GM12878 (cell line): Measurements from ENCODE around the gene AIG1. TPM values are rescaled to one million over a fixed set of nuclear protein-coding genes. Genes with fewer than 3 reads are reported as not detected.

ENCODE experiments used
- ATAC-seq: fragments of 200-7000 bp; cut with Tn5 transposase; 3 replicates; pipeline ENCODE4 v1.9.1; 2020; ENCODE audit warnings: mild to moderate bottlenecking, moderate library complexity
- BruUV-seq: library from RNA; stranded (reverse); fragments of 400-500 nt; replicated peaks from 2 replicates; lab custom pipeline; 2021; lab: Mats Ljungman, UMichigan
- CTCF ChIA-PET: fragments of 300-600 bp; sonication (Branson Sonifier 250); formaldehyde crosslinking; extraction: SDS; loops from one replicate; lab custom pipeline; 2021; ENCODE audit warnings: inconsistent platforms; lab: Yijun Ruan, JAX
- POLR2A ChIA-PET: fragments of 350-600 bp; formaldehyde crosslinking; extraction: SDS; loops from one replicate; lab custom pipeline; 2021; ENCODE audit warnings: inconsistent platforms; lab: Charles Lee
- RAD21 ChIA-PET: fragments of 300-600 bp; sonication (Branson Sonifier 250); formaldehyde crosslinking; loops from one replicate; lab custom pipeline; 2023; ENCODE audit warnings: antibody characterized with exemption; ENCODE audit not compliant: unreplicated experiment; lab: Charles Lee
- SMC1A ChIA-PET: fragments of 300-600 bp; sonication (Branson Sonifier 250); formaldehyde crosslinking; loops from one replicate; lab custom pipeline; 2023; ENCODE audit not compliant: unreplicated experiment, uncharacterized antibody; lab: Charles Lee
- DNase-seq: peaks from one replicate; pipeline ENCODE4 v3.0.0-alpha.2; 2011; ENCODE audit warnings: low read depth, low spot score
- FAIRE-seq: peaks from 3 replicates; lab custom pipeline; 2011; peaks lifted over from hg19 to GRCh38; lab: Jason Lieb, UNC
- H2AFZ ChIP-seq: 2 replicates; pipeline ENCODE4 v1.6.0; 2011; ENCODE audit warnings: low read depth, low read length, control low read depth; ENCODE audit not compliant: control insufficient read depth
- H3K27ac ChIP-seq: 2 replicates; pipeline ENCODE4 v1.5.1; 2011; ENCODE audit warnings: control low read depth; ENCODE audit not compliant: control insufficient read depth, insufficient read depth
- H3K27me3 ChIP-seq, 2 experiments: replicated peaks in 1 of 2; 2 replicates each; pipeline versions ENCODE4 v1.6.0 to v1.6.1; 2011; ENCODE audit warnings: low read length in 1 of 2; ENCODE audit not compliant: control insufficient read depth in 2 of 2, insufficient read depth in 2 of 2
- H3K36me3 ChIP-seq, 2 experiments: 2 replicates each; pipeline ENCODE4 v1.5.1; 2011; ENCODE audit warnings: low read length in 1 of 2; ENCODE audit not compliant: control insufficient read depth in 2 of 2, insufficient read depth in 2 of 2
- H3K4me1 ChIP-seq: 2 replicates; pipeline ENCODE4 v1.6.1; 2011; ENCODE audit warnings: mild to moderate bottlenecking, low read length, moderate library complexity, mixed read lengths; ENCODE audit not compliant: control insufficient read depth, insufficient read depth
- H3K4me2 ChIP-seq: 2 replicates; pipeline ENCODE4 v1.6.0; 2011; ENCODE audit warnings: control low read depth; ENCODE audit not compliant: control insufficient read depth, insufficient read depth
- H3K4me3 ChIP-seq: fragments of 200-600 bp; sonication (generic); 2 replicates; pipeline ENCODE4 v1.5.1; 2016
- H3K79me2 ChIP-seq: 2 replicates; pipeline ENCODE4 v1.6.0; 2011; ENCODE audit warnings: low read length; ENCODE audit not compliant: control insufficient read depth, insufficient read depth
- H3K9ac ChIP-seq: 2 replicates; pipeline ENCODE4 v1.8.0; 2011; ENCODE audit warnings: low read length, control low read depth, mixed read lengths; ENCODE audit not compliant: control insufficient read depth, insufficient read depth
- H3K9me3 ChIP-seq: replicated peaks from 3 replicates; pipeline ENCODE4 v1.5.1; 2011; ENCODE audit warnings: mild to moderate bottlenecking, low read length; ENCODE audit not compliant: control insufficient read depth, insufficient read depth
- H4K20me1 ChIP-seq: 2 replicates; pipeline ENCODE4 v1.6.0; 2011; ENCODE audit not compliant: control insufficient read depth, insufficient read depth
- BHLHE40 ChIP-seq, 2 experiments: fragments of 450-650 bp in 1 of 2; IDR thresholded peaks; 2 replicates each; pipeline ENCODE4 v1.6.1; 2011 to 2017; ENCODE audit warnings: low read depth in 2 of 2, borderline replicate concordance in 1 of 2, improper control_type of control experiment in 1 of 2, low read length in 1 of 2, mild to moderate bottlenecking in 1 of 2
- CEBPB ChIP-seq, 2 experiments: fragments of 150-350 bp in 1 of 2; IDR thresholded peaks; 2 replicates each; pipeline ENCODE4 v1.6.1; 2012 to 2014; ENCODE audit warnings: low read depth in 2 of 2, low read length in 2 of 2, borderline replicate concordance in 1 of 2, inconsistent platforms in 1 of 2
- ETV6 ChIP-seq, 2 experiments: fragments of 450-650 bp in 1 of 2; IDR thresholded peaks in 1 of 2; conservative IDR thresholded peaks in 1 of 2; 2 replicates each; pipeline ENCODE4 v1.6.1; 2014; ENCODE audit warnings: antibody characterized with exemption in 1 of 2, borderline replicate concordance in 1 of 2, low read depth in 1 of 2, mild to moderate bottlenecking in 1 of 2, moderate library complexity in 1 of 2
- MTA2 ChIP-seq: fragments of 450-650 bp; IDR thresholded peaks from 2 replicates; pipeline ENCODE4 v1.6.1; 2016; ENCODE audit warnings: low read depth, mild to moderate bottlenecking, moderate library complexity
- RAD51 ChIP-seq: fragments of 450-650 bp; IDR thresholded peaks from 2 replicates; pipeline ENCODE4 v1.6.1; 2016; ENCODE audit warnings: moderate library complexity, mild to moderate bottlenecking, inconsistent platforms
- ZBTB40 ChIP-seq: fragments of 450-650 bp; IDR thresholded peaks from 2 replicates; pipeline ENCODE4 v1.6.1; 2016; ENCODE audit warnings: mild to moderate bottlenecking, moderate library complexity, borderline replicate concordance
- WGBS: methylation state at CpG from one replicate; pipeline ENCODE4 v1.1.6; 2016; ENCODE audit warnings: low lambda C conversion rate; ENCODE audit not compliant: insufficient replicate concordance, insufficient coverage; ENCODE audit errors: missing lambda C conversion rate; 5-methylcytosine and 5-hydroxymethylcytosine counted together
- in situ Hi-C: fragments of 300-500 bp; cut with MboI; formaldehyde crosslinking; loops from 9 replicates; pipeline ENCODE4 v1.14.3; 2018; ENCODE audit warnings: mixed read lengths
- intact Hi-C: fragments of 100-400 bp; cut with micrococcal nuclease; formaldehyde crosslinking; loops from one replicate; pipeline ENCODE4 v1.14.2; 2022; ENCODE audit not compliant: unreplicated experiment
- polyA plus RNA-seq, 11 experiments: library from polyadenylated mRNA; depleted of rRNA in 4 of 11; unstranded in 6 of 11; stranded (reverse) in 5 of 11; fragments of >200 nt; fragmentation: Nextera tagmentation in 4 of 11; fragmentation: Illumina TruSeq in 1 of 11; extraction: Ambion mirVana in 4 of 11; extraction: Trizol in 1 of 11; gene quantifications; 1 replicate in 1 of 11; 2 replicates in 10 of 11; pipeline versions ENCODE4 v1.2.1 to v1.2.3, GENCODE V29; 2011 to 2016; ENCODE audit warnings: inconsistent platforms in 2 of 11, missing spikeins in 2 of 11, low read depth in 1 of 11
- total RNA-seq, 4 experiments: library from RNA; depleted of rRNA in 3 of 4; stranded (reverse); fragments of >200 nt in 3 of 4; fragmentation: Illumina TruSeq in 1 of 4; extraction: Trizol in 1 of 4; gene quantifications; 2 replicates each; pipeline versions ENCODE4 v1.2.1 to v1.2.3, GENCODE V29; 2013 to 2021
- TF ChIP-seq, protein P1 (sequence below): fragments of 450-650 bp; IDR thresholded peaks from 2 replicates; pipeline ENCODE4 v1.6.1; 2017; ENCODE audit warnings: mild to moderate bottlenecking, moderate library complexity

The AIG1 gene
- total and polyA plus RNA-seq, 10 of the 15 experiments (the other 5 are each of a cell fraction or from before 2014, with no cell fraction given) = 27.0 to 74.5 (median 36.4) TPM

- TF ChIP-seq ZBTB40 (no peak), CEBPB (IDR thresholded peaks at IDR 0.05; ENCODE audit: borderline replicate concordance in 1 of 2, low read depth in 2 of 2, low read length in 2 of 2) (no peak), RAD51 (no peak), MTA2 (no peak)
Measured at GRCh38 chr6:143222801-143223231, 162.1 kb downstream of the AIG1 start (continued).

DNA sequence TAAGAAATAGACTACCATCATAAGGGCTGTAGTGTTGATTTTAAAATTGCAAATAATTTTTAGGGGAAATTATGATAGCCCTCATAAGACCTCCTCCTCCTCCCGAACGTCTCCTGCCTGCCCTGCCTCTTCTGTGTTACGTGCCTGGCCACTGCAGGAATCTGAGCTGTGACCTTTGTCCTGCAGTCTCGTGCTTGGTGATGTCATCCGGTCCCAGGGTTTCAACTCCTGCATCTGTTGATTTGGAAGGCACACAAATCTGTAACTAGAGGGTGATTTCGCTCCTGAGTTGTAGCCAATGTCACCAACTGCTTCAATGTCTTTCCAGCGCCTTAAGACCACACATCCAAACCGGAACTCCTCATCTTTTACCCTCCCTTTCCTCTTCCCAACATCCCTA is 163.2 kb downstream of the AIG1 start:
- no peak overlapping the region for H2AFZ ChIP-seq
- CTCF ChIA-PET = no interaction called here
- RAD21 ChIA-PET = no interaction called here
- WGBS = 96% methylated on average over 8 of the region's 8 CpGs
- H3K27ac ChIP-seq = no peak overlapping the region
- no peaks in the 10 kb centered on the region for H3K9me3 ChIP-seq
- H3K27me3 ChIP-seq = no peaks in the 10 kb centered on the region
- intact Hi-C loops = no loop called here
- no peaks in the 10 kb centered on the region for H3K4me1 ChIP-seq
- H3K4me3 ChIP-seq = no peak overlapping the region
- SMC1A ChIA-PET = interaction anchor here (1.2 kb wide), 1 partner anchor 9 kb away, joined by 6 read pairs; no protein-coding TSS in a partner anchor
- POLR2A ChIA-PET = no interaction called here
- H3K79me2 ChIP-seq = no peaks in the 10 kb centered on the region
- no peak overlapping the region for H3K4me2 ChIP-seq
- H3K9ac ChIP-seq = no peak overlapping the region
- TF ChIP-seq ETV6 (conservative IDR thresholded peaks at IDR 0.05 in 1 of 2, IDR thresholded peaks at IDR 0.05 in 1 of 2; ENCODE audit: borderline replicate concordance in 1 of 2, low read depth in 1 of 2) (no peak), BHLHE40 (IDR thresholded peaks at IDR 0.05; ENCODE audit: borderline replicate concordance in 1 of 2, low read depth in 2 of 2, low read length in 1 of 2) (0 out of 4 replicates have a peak, but pooled peaks of 1 of the 2 experiments have one; percentile 8)
- TF ChIP-seq, protein P1, sequence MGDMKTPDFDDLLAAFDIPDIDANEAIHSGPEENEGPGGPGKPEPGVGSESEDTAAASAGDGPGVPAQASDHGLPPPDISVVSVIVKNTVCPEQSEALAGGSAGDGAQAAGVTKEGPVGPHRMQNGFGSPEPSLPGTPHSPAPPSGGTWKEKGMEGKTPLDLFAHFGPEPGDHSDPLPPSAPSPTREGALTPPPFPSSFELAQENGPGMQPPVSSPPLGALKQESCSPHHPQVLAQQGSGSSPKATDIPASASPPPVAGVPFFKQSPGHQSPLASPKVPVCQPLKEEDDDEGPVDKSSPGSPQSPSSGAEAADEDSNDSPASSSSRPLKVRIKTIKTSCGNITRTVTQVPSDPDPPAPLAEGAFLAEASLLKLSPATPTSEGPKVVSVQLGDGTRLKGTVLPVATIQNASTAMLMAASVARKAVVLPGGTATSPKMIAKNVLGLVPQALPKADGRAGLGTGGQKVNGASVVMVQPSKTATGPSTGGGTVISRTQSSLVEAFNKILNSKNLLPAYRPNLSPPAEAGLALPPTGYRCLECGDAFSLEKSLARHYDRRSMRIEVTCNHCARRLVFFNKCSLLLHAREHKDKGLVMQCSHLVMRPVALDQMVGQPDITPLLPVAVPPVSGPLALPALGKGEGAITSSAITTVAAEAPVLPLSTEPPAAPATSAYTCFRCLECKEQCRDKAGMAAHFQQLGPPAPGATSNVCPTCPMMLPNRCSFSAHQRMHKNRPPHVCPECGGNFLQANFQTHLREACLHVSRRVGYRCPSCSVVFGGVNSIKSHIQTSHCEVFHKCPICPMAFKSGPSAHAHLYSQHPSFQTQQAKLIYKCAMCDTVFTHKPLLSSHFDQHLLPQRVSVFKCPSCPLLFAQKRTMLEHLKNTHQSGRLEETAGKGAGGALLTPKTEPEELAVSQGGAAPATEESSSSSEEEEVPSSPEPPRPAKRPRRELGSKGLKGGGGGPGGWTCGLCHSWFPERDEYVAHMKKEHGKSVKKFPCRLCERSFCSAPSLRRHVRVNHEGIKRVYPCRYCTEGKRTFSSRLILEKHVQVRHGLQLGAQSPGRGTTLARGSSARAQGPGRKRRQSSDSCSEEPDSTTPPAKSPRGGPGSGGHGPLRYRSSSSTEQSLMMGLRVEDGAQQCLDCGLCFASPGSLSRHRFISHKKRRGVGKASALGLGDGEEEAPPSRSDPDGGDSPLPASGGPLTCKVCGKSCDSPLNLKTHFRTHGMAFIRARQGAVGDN = no peak
- in situ Hi-C loops = no loop called here
- ATAC-seq (no peak), DNase-seq (no peak), FAIRE-seq (no peak)
- no TSS peak for BruUV-seq
- no peaks in the 10 kb centered on the region for H4K20me1 ChIP-seq
- H3K36me3 ChIP-seq = no peaks in the 10 kb centered on the region
